GM23338 (cell line): ENCODE results near the gene BCR. TPM values are rescaled to one million over a fixed set of nuclear protein-coding genes. Genes with fewer than 3 reads are reported as not detected.

Experiments
- ATAC-seq: fragments of 200-7000 bp; cut with Tn5 transposase; 3 replicates; pipeline ENCODE4 v1.9.1; 2020
- DNase-seq: peaks from one replicate; pipeline ENCODE4 v3.0.0-alpha.2; 2015; ENCODE audit warnings: low spot score
- H2AFZ ChIP-seq: fragments of 200-600 bp; sonication (generic); 2 replicates; pipeline ENCODE4 v1.8.0; 2016; ENCODE audit warnings: antibody characterized with exemption, mild to moderate bottlenecking, moderate library complexity
- H3F3A ChIP-seq: fragments of 200-600 bp; sonication (generic); replicated peaks from 2 replicates; pipeline ENCODE4 v1.8.0; 2017; ENCODE audit warnings: antibody characterized with exemption, mixed run types, low read depth
- H3K27ac ChIP-seq: fragments of 200-600 bp; sonication (generic); 2 replicates; pipeline ENCODE4 v1.6.1; 2016; ENCODE audit warnings: low read depth
- H3K27me3 ChIP-seq: fragments of 200-600 bp; sonication (generic); 2 replicates; pipeline ENCODE4 v1.8.0; 2016; ENCODE audit warnings: mild to moderate bottlenecking, mixed run types, moderate library complexity; ENCODE audit not compliant: insufficient read depth
- H3K36me3 ChIP-seq: fragments of 200-600 bp; sonication (generic); 2 replicates; pipeline ENCODE4 v1.8.0; 2016; ENCODE audit warnings: mild to moderate bottlenecking; ENCODE audit not compliant: insufficient read depth
- H3K4me1 ChIP-seq: fragments of 200-600 bp; sonication (generic); 2 replicates; pipeline ENCODE4 v1.8.0; 2016; ENCODE audit warnings: mild to moderate bottlenecking, moderate library complexity; ENCODE audit not compliant: insufficient read depth
- H3K4me2 ChIP-seq: fragments of 200-600 bp; sonication (generic); 2 replicates; pipeline ENCODE4 v1.7.1; 2017; ENCODE audit warnings: mixed run types
- H3K4me3 ChIP-seq: fragments of 200-600 bp; sonication (generic); 2 replicates; pipeline ENCODE4 v1.6.1; 2016; ENCODE audit warnings: mixed run types
- H3K79me2 ChIP-seq: fragments of 200-600 bp; sonication (generic); replicated peaks from 2 replicates; pipeline ENCODE4 v1.8.0; 2017; ENCODE audit warnings: mild to moderate bottlenecking; ENCODE audit not compliant: insufficient read depth
- H3K9me2 ChIP-seq: fragments of 200-600 bp; sonication (generic); 2 replicates; pipeline ENCODE4 v1.8.0; 2017; ENCODE audit not compliant: insufficient read depth
- H4K20me1 ChIP-seq: fragments of 200-600 bp; sonication (generic); replicated peaks from 2 replicates; pipeline ENCODE4 v1.8.0; 2017; ENCODE audit warnings: mild to moderate bottlenecking; ENCODE audit not compliant: insufficient read depth
- H3K27ac Mint-ChIP-seq: 2 replicates; pipeline ENCODE4 v1.8.0; 2020; ENCODE audit warnings: inconsistent platforms, mild to moderate bottlenecking, moderate library complexity, mixed read lengths
- H3K27me3 Mint-ChIP-seq: 3 replicates; pipeline ENCODE4 v1.8.0; 2022; ENCODE audit warnings: low read depth, mild to moderate bottlenecking, moderate library complexity, mixed read lengths, inconsistent platforms; ENCODE audit not compliant: insufficient read depth, poor library complexity
- H3K36me3 Mint-ChIP-seq: 3 replicates; pipeline ENCODE4 v1.8.0; 2021; ENCODE audit warnings: low read depth, mild to moderate bottlenecking, inconsistent platforms, moderate library complexity, mixed read lengths
- H3K4me1 Mint-ChIP-seq: 3 replicates; pipeline ENCODE4 v1.8.0; 2020; ENCODE audit warnings: mild to moderate bottlenecking, inconsistent platforms, mixed read lengths
- H3K4me3 Mint-ChIP-seq: 3 replicates; pipeline ENCODE4 v1.8.0; 2021; ENCODE audit warnings: moderate library complexity, mild to moderate bottlenecking, inconsistent platforms, mixed read lengths
- H3K9me3 Mint-ChIP-seq: 3 replicates; pipeline ENCODE4 v1.8.0; 2020; ENCODE audit warnings: moderate library complexity, mild to moderate bottlenecking, inconsistent platforms, mixed read lengths
- CREB1 ChIP-seq: fragments of 250-450 bp; sonication (Bioruptor Pico); IDR thresholded peaks from 2 replicates; pipeline ENCODE4 v1.5.0; 2020; ENCODE audit warnings: low read depth, mild to moderate bottlenecking, moderate library complexity
- CTCF ChIP-seq, 2 experiments: fragments of 200-600 bp in 1 of 2; sonication (generic) in 1 of 2; conservative IDR thresholded peaks; 2 replicates each; pipeline versions ENCODE4 v1.5.1 to v1.6.1; 2016 to 2017; ENCODE audit warnings: antibody characterized with exemption in 2 of 2, low read depth in 2 of 2, mild to moderate bottlenecking in 2 of 2, moderate library complexity in 1 of 2
- ETS1 ChIP-seq: IDR thresholded peaks from 2 replicates; pipeline ENCODE4 v1.6.1; 2016; ENCODE audit warnings: antibody characterized with exemption
- EZH2phosphoT487 ChIP-seq: fragments of 200-600 bp; sonication (generic); IDR thresholded peaks from one replicate; pipeline ENCODE4 v1.8.1; 2018; ENCODE audit warnings: antibody characterized with exemption; ENCODE audit not compliant: unreplicated experiment
- NANOG ChIP-seq: IDR thresholded peaks from 2 replicates; pipeline ENCODE4 v1.6.1; 2016; ENCODE audit warnings: antibody characterized with exemption, borderline replicate concordance
- POLR2AphosphoS5 ChIP-seq: IDR thresholded peaks from 2 replicates; pipeline ENCODE4 v1.6.1; 2016; ENCODE audit warnings: antibody characterized with exemption, low read depth
- REST ChIP-seq: IDR thresholded peaks from one replicate; pipeline ENCODE4 v1.6.1; 2018; ENCODE audit warnings: antibody characterized with exemption; ENCODE audit not compliant: unreplicated experiment
- STAT1 ChIP-seq: IDR thresholded peaks from one replicate; pipeline ENCODE4 v1.6.1; 2016; ENCODE audit warnings: antibody characterized with exemption; ENCODE audit not compliant: unreplicated experiment
- ZNF114 ChIP-seq: fragments of 250-450 bp; sonication (Bioruptor Pico); IDR thresholded peaks from 2 replicates; pipeline ENCODE4 v1.5.0; 2020; ENCODE audit warnings: mild to moderate bottlenecking, moderate library complexity
- ZNF331 ChIP-seq: fragments of 250-450 bp; sonication (Bioruptor Pico); IDR thresholded peaks from 2 replicates; pipeline ENCODE4 v1.5.0; 2020; ENCODE audit warnings: low read depth, mild to moderate bottlenecking, moderate library complexity
- ZNF462 ChIP-seq: fragments of 250-450 bp; sonication (Bioruptor Pico); IDR thresholded peaks from 2 replicates; pipeline ENCODE4 v1.5.0; 2020; ENCODE audit warnings: mild to moderate bottlenecking, moderate library complexity
- polyA plus RNA-seq: library from polyadenylated mRNA; unstranded; fragments of >200 nt; fragmentation: Nextera tagmentation; extraction: Ambion mirVana; gene quantifications from 2 replicates; pipeline ENCODE4 v1.2.1, GENCODE V29; 2016
- total RNA-seq: library from RNA; depleted of rRNA; stranded (reverse); fragments of >200 nt; shearing (Covaris generic); gene quantifications from 2 replicates; pipeline ENCODE4 v1.2.3, GENCODE V29; 2014

Gene BCR
- total and polyA plus RNA-seq, 2 experiments from 2014 or later: 17.7 to 121 TPM

GRCh38 chr22:23260645-23261581 is 80.6 kb downstream of the BCR start:
- H3K27ac ChIP-seq: no peak overlapping the region
- Mint-ChIP-seq H3K27me3 (peaks cover 5% of the 10 kb centered on the region), H3K9me3 (no peaks in the 10 kb centered on the region; the same call in 2 of the 3 replicates), H3K4me3 (no peak overlapping the region), H3K4me1 (peaks cover 23% of the 10 kb centered on the region), H3K36me3 (peaks cover 48% of the 10 kb centered on the region), H3K27ac (no peak overlapping the region)
- no peak overlapping the region for H3K4me3 ChIP-seq
- H2AFZ ChIP-seq: no peak overlapping the region
- peaks cover 9% of the 10 kb centered on the region for H3K4me1 ChIP-seq
- DNase-seq: no peak
- 0 out of 2 replicates have a peak, but pooled peaks cover 4% of the 10 kb centered on the region for H3F3A ChIP-seq
- H3K36me3 ChIP-seq: no peaks in the 10 kb centered on the region
- peaks cover 33% of the 10 kb centered on the region for H3K79me2 ChIP-seq
- H4K20me1 ChIP-seq: peaks cover 6% of the 10 kb centered on the region; the same call in 1 of the 2 replicates
- no peak overlapping the region for H3K4me2 ChIP-seq
- H3K9me2 ChIP-seq: no peaks in the 10 kb centered on the region
- H3K27me3 ChIP-seq: no peaks in the 10 kb centered on the region
- TF ChIP-seq ZNF114 (CRISPR knock-in tag) (no peak), ETS1 (no peak), ZNF331 (no peak), POLR2AphosphoS5 (no peak), STAT1 (no peak), NANOG (no peak), CTCF (conservative IDR thresholded peaks at IDR 0.05; ENCODE audit: low read depth in 2 of 2) (no peak), REST (no peak), ZNF462 (no peak), CREB1 (CRISPR knock-in tag) (no peak), EZH2phosphoT487 (no peak)
- ATAC-seq: no peak
